Caco-2 (cell line): Measurements from ENCODE around the gene SUSD1. TPM values are rescaled to one million over a fixed set of nuclear protein-coding genes. Genes with fewer than 3 reads are reported as not detected.

Experiments used
- BruUV-seq: library from RNA; stranded (reverse); fragments of 400-500 nt; replicated peaks from 2 replicates; lab custom pipeline; 2021; lab: Mats Ljungman, UMichigan
- CTCF ChIA-PET: fragments of 300-600 bp; sonication (Branson Sonifier 250); formaldehyde crosslinking; loops from one replicate; lab custom pipeline; 2022; ENCODE audit warnings: antibody characterized with exemption; lab: Charles Lee
- POLR2A ChIA-PET: fragments of 300-600 bp; sonication (Branson Sonifier 250); formaldehyde crosslinking; loops from one replicate; lab custom pipeline; 2022; ENCODE audit warnings: antibody characterized with exemption; lab: Charles Lee
- DNase-seq, 2 experiments: peaks; one replicate each; pipeline versions ENCODE4 v3.0.0 to v3.0.0-alpha.2; 2020 to 2022
- H3K27me3 ChIP-seq: replicated peaks from 2 replicates; pipeline ENCODE4 v1.6.0; 2011; ENCODE audit warnings: low read length; ENCODE audit not compliant: control insufficient read depth, insufficient read depth
- H3K36me3 ChIP-seq: 2 replicates; pipeline ENCODE4 v1.5.1; 2011; ENCODE audit warnings: low read length; ENCODE audit not compliant: control insufficient read depth, insufficient read depth
- H3K4me1 ChIP-seq: fragments of 250-450 bp; sonication (Bioruptor Pico); 2 replicates; pipeline ENCODE4 v1.5.1; 2020; ENCODE audit warnings: mild to moderate bottlenecking
- H3K4me3 ChIP-seq: 2 replicates; pipeline ENCODE4 v1.5.1; 2011; ENCODE audit warnings: low read depth, mild to moderate bottlenecking, control low read depth, low read length
- H3K9me3 ChIP-seq: fragments of 250-450 bp; sonication (Bioruptor Pico); 2 replicates; pipeline ENCODE4 v1.5.1; 2020; ENCODE audit warnings: mild to moderate bottlenecking, moderate library complexity
- H3K27ac Mint-ChIP-seq: one replicate; pipeline ENCODE4 v1.8.0; 2022; ENCODE audit warnings: mixed read lengths; ENCODE audit not compliant: unreplicated experiment
- H3K27me3 Mint-ChIP-seq: one replicate; pipeline ENCODE4 v1.8.0; 2022; ENCODE audit warnings: mixed read lengths; ENCODE audit not compliant: insufficient read depth, unreplicated experiment
- H3K36me3 Mint-ChIP-seq: one replicate; pipeline ENCODE4 v1.8.0; 2022; ENCODE audit warnings: mild to moderate bottlenecking, mixed read lengths; ENCODE audit not compliant: insufficient read depth, unreplicated experiment
- H3K4me1 Mint-ChIP-seq: one replicate; pipeline ENCODE4 v1.8.0; 2022; ENCODE audit warnings: low read depth, mixed read lengths; ENCODE audit not compliant: unreplicated experiment
- H3K4me3 Mint-ChIP-seq: one replicate; pipeline ENCODE4 v1.8.0; 2022; ENCODE audit warnings: mild to moderate bottlenecking, moderate library complexity, mixed read lengths; ENCODE audit not compliant: unreplicated experiment
- H3K9me3 Mint-ChIP-seq: one replicate; pipeline ENCODE4 v1.8.0; 2022; ENCODE audit warnings: mixed read lengths; ENCODE audit not compliant: unreplicated experiment
- CTCF ChIP-seq, 2 experiments: fragments of 200-600 bp in 1 of 2; IDR thresholded peaks; 1 replicate in 1 of 2; 2 replicates in 1 of 2; pipeline versions ENCODE4 v1.5.1 to v1.8.0; 2011 to 2022; ENCODE audit warnings: antibody characterized with exemption in 1 of 2, control low read depth in 1 of 2, inconsistent platforms in 1 of 2, low read depth in 1 of 2, low read length in 1 of 2, mild to moderate bottlenecking in 1 of 2, moderate library complexity in 1 of 2; ENCODE audit not compliant: insufficient read depth in 1 of 2, severe bottlenecking in 1 of 2, unreplicated experiment in 1 of 2
- intact Hi-C: fragments of 100-400 bp; cut with micrococcal nuclease; formaldehyde crosslinking; loops from one replicate; pipeline ENCODE4 v1.10.0; 2022; ENCODE audit not compliant: unreplicated experiment
- total RNA-seq: library from RNA; stranded (reverse); gene quantifications from 2 replicates; pipeline ENCODE4 v1.2.3, GENCODE V29; 2022

Gene SUSD1
- total RNA-seq, 1 experiment from 2014 or later: 53.4 TPM

- no peaks in the 10 kb centered on the region for H3K9me3 ChIP-seq
- peaks cover 3% of the 10 kb centered on the region; the same call in 1 of the 2 replicates for H3K36me3 ChIP-seq
- no peak for TF ChIP-seq CTCF (IDR thresholded peaks at IDR 0.05; ENCODE audit: insufficient read depth in 1 of 2, low read depth in 1 of 2, low read length in 1 of 2, severe bottlenecking in 1 of 2, unreplicated experiment in 1 of 2)
- Mint-ChIP-seq H3K9me3 (no peaks in the 10 kb centered on the region), H3K36me3 (peaks cover 38% of the 10 kb centered on the region), H3K27me3 (no peaks in the 10 kb centered on the region), H3K4me3 (no peak overlapping the region), H3K4me1 (peaks cover 11% of the 10 kb centered on the region), H3K27ac (no peak overlapping the region)
- DNase-seq: no peak
- peaks cover 24% of the 10 kb centered on the region for H3K4me1 ChIP-seq
- intact Hi-C loops: no loop called here
- H3K4me3 ChIP-seq: no peak overlapping the region
- no TSS peak for BruUV-seq
- ChIA-PET CTCF (no interaction called here), POLR2A (no interaction called here)
- no peaks in the 10 kb centered on the region for H3K27me3 ChIP-seq
These were observed 128.9 kb downstream of the SUSD1 start for GRCh38 chr9:112046181-112046580.

GRCh38 chr9:112044881-112045280, 130.2 kb downstream of the SUSD1 start:
- no peak for TF ChIP-seq CTCF (IDR thresholded peaks at IDR 0.05; ENCODE audit: insufficient read depth in 1 of 2, low read depth in 1 of 2, low read length in 1 of 2, severe bottlenecking in 1 of 2, unreplicated experiment in 1 of 2)
- intact Hi-C loops: no loop called here

GRCh38 chr9:112044186-112044585, 130.9 kb downstream of the SUSD1 start:
- Mint-ChIP-seq H3K4me3 (no peak overlapping the region), H3K27me3 (no peaks in the 10 kb centered on the region), H3K27ac (no peak overlapping the region), H3K4me1 (peaks cover 11% of the 10 kb centered on the region), H3K36me3 (peaks cover 58% of the 10 kb centered on the region), H3K9me3 (no peaks in the 10 kb centered on the region)
- peaks cover 32% of the 10 kb centered on the region for H3K4me1 ChIP-seq
- no peaks in the 10 kb centered on the region for H3K27me3 ChIP-seq
- TF ChIP-seq CTCF (IDR thresholded peaks at IDR 0.05; ENCODE audit: insufficient read depth in 1 of 2, low read depth in 1 of 2, low read length in 1 of 2, severe bottlenecking in 1 of 2, unreplicated experiment in 1 of 2): no peak
- POLR2A ChIA-PET: no interaction called here
- H3K9me3 ChIP-seq: no peaks in the 10 kb centered on the region
- CTCF ChIA-PET: no interaction called here
- no peak overlapping the region for H3K4me3 ChIP-seq
- DNase-seq: no peak
- intact Hi-C loops: no loop called here
- peaks cover 3% of the 10 kb centered on the region for H3K36me3 ChIP-seq
- no TSS peak for BruUV-seq

More at GRCh38 chr9:112044881-112045280, 130.2 kb downstream of the SUSD1 start:
- CTCF ChIA-PET: no interaction called here
- no peak overlapping the region for H3K4me3 ChIP-seq
- POLR2A ChIA-PET: no interaction called here
- peaks cover 3% of the 10 kb centered on the region; the same call in 1 of the 2 replicates for H3K36me3 ChIP-seq
- H3K27ac Mint-ChIP-seq: no peak overlapping the region
- no peaks in the 10 kb centered on the region for H3K9me3 ChIP-seq
- H3K27me3 Mint-ChIP-seq: no peaks in the 10 kb centered on the region
- peaks cover 11% of the 10 kb centered on the region for H3K4me1 Mint-ChIP-seq
- H3K36me3 Mint-ChIP-seq: peaks cover 51% of the 10 kb centered on the region
- H3K4me1 ChIP-seq: peaks cover 32% of the 10 kb centered on the region
- no peaks in the 10 kb centered on the region for H3K27me3 ChIP-seq
- no peak for DNase-seq
- H3K4me3 Mint-ChIP-seq: no peak overlapping the region
- no peaks in the 10 kb centered on the region for H3K9me3 Mint-ChIP-seq
- BruUV-seq: no TSS peak
